Activated CD8-positive, alpha-beta memory T cell treated with anti-CD3 and anti-CD28 coated beads for 4 hours (primary cell): ENCODE data around the gene KRT84.

Experiments used
- DNase-seq, 2 donors: peaks; one replicate each; pipeline ENCODE4 v3.0.0-alpha.2; 2020; ENCODE audit warnings: low read depth in 2 of 2

Gene KRT84

GRCh38 chr12:52383331-52383730 is 2.1 kb downstream of the KRT84 start:
- DNase-seq, result no peak

DNA sequence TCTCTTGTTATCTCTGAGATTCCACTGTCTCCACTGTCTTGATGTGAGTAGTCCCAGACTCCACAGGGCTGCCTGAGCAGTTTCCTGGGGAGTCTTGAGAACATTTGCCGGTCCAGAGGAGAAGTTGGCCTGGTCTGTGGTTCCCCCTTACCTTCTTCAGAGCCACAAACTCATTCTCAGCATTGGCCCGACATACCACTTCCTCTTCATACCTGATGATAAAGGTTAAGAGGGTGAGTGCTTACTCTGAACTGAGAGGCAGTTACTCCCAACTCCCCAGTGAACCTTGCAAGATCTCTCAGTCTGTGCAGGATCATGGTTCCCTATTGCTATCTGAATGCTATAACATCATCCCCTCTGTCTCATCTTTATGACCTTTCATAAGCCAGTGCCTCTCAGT is 2.6 kb downstream of the KRT84 start:
- no peak for DNase-seq

DNA sequence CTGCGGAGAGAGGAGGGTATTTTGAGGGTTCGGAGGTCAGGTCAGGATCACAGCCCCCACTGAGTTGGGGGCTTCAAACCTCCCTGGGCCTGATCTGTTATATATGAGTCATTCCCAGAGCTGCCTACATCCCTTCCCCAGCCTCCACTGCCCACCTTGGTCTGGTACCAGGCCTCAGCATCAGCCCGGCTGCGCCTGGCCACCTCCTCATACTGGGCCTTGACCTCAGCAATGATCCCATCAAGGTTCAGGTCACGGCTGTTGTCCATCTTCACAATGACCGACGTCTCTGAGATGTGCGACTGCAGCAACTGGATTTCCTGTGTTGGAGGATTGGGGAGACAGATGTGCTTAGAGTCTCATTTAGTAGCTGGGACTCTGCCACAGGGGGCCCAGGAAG is 4.2 kb downstream of the KRT84 start:
- DNase-seq, result no peak

DNA sequence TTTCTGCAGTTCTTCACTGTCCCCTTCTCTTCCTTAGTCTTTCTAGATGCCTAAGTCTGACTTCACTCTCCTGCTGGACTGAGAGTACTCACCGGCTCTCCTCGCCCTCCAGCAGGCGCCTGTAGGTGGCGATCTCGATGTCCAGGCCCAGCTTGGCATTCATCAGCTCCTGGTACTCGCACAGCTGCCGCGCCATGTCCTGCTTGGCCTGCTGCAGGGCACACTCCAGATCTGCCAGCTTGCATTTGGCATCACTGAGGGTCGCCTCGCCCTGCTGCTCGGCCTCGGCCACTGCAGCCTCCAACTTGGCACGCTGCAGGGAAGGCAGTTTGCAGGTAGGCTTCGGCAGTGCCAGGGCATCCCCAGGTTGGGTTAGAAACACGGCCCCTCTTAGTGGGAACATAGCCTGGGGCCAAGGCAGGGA is 5.2 kb downstream of the KRT84 start:
- no peak for DNase-seq

DNA sequence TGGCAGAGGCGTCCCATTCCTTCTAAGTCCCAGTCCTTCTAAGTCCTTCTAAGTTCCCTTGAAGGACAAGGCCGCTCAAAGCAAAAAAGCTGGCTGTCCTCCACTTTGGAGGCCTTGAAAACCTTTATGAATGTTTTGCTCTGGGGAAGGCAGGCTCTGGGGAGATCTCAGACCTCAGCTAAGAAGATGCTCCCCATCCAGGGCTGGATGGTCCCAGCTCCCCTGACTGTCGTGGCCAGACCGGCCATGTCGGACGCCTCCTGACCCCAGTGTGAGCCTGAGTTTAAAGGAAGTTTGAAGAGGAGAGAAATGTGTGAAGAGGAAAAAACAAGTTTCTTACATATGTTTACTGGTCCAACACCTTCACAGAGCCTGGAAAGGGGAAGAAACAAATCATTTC is 5.9 kb downstream of the KRT84 start:
- no peak for DNase-seq

- no peak for DNase-seq
Observed at GRCh38 chr12:52378091-52378490, 7.4 kb downstream of the KRT84 start.

- no peak for DNase-seq
Observed at GRCh38 chr12:52377266-52377665, 8.2 kb downstream of the KRT84 start.

- peak in 1 of 2 donors; percentile 8 for DNase-seq
Observed at GRCh38 chr12:52372216-52373154, 13.0 kb downstream of the KRT84 start.

- DNase-seq, result no peak
Observed at GRCh38 chr12:52371716-52372115, 13.7 kb downstream of the KRT84 start.

- DNase-seq, result no peak
Observed at GRCh38 chr12:52370926-52371608, 14.4 kb downstream of the KRT84 start.

DNA sequence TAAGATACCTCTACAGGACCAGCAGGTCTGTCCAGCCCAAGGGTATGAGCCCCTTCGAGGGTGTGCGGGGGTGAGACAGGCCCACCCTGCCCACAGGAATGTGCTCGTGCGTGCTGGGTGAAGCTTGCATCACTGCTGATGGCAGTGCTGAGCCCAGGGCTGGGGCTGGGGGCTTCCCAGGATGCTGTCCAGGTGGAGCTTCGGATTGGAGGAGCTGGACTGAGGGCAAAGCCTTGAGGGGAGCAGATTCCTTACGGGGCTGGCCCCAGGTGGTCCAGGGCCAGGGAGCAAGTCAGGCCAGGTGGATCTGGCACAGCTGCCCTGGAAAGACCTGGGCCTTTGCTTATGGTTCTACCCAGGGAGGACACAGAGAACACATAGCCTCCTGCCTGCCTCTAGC is 15.6 kb downstream of the KRT84 start:
- DNase-seq, result no peak

GRCh38 chr12:52369211-52369610 is 16.2 kb downstream of the KRT84 start:
- DNase-seq, result no peak

GRCh38 chr12:52368508-52368907 is 16.9 kb downstream of the KRT84 start:
- DNase-seq, result no peak

DNA sequence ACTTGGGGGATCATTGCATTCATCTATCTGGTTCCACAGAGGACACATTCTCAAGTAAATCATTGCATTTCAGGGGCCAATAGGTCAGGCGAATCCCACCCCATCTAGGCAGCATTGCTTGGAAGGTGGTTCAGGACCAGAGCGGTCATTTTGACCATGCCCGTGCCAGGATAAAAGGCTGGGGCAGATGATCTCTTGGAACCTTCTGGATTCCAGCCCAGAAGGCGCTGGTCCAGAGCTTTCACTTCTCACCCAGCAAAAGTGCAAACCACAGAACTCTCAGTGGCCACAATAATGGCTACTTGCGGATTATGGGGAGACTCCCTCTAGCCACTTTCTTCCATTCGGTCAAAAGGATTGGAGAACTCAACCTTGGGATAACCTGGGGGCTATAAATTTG is 17.6 kb downstream of the KRT84 start:
- DNase-seq, result no peak

DNA sequence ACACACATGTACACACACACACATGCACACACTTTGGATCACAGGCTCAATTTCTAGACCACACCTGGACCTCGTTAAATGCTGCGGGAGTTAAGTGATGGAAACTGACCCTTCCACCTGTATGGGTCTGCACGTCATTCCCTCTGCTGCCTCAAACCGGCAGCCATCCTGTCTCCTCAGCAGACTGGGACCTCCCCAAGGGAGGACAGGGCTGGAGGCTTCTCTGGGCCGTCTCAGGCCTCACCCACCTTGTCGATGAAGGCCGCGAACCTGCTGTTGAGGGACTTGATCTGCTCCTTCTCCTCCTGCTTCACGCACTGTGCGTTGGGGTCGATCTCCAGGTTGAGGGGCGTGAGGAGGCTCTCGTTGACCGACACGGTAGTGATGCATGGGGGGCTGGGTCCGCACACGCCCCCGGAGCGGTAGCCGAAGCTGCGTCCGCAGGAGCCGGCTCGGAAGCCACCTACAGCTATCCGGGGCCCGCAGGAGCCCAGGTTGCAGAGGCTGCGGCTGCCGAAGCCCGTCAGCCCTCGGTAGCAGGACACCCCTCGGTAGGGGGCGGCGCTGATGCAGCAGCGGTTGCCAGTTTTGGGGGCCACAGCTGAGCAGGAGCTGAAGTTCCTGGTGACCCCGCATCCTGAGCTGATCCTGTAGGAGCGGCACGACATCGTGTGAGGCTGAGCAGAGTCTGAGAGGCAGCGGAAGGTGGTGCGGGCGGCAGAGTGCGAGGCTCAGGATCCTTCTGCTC is 18.5 kb downstream of the KRT84 start, which contains the start of gene KRT85:
TSS of gene KRT85 (minus strand) at position 744 of the 748 bp plus-strand sequence. CDS start at position 668, 76 bp downstream.
- no peak for DNase-seq

DNA sequence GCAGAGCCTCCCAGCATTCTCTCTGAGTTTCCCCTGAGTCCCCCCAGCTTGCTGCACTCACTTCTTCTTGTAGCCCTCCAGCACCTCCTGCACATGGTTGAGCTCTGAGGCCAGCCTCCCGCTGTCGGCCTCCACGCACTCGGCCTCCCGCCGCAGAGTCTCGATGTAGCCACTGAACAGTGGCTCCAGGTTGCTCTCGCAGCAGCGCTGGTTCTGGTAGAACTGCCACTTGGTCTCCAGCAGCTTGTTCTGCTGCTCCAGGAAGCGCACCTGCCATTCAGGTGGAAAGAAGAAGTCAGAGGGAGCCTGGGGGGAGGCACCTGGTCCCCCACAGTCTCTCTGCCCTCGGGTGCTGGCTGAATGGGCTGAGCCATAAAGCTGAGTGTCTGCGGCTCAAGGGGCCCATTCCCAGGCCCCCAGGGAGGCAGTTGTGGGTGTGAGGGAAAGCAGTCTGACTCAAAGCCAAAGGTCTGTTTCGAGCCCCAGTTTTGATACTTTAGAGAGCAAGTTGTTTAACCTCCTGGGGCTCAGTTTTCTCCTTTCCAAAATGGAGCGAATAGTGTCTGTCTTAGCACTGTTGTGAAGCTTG is 20.5 kb downstream of the KRT84 start:
- DNase-seq, result no peak

- no peak for DNase-seq
Observed at GRCh38 chr12:52364061-52364460, 21.4 kb downstream of the KRT84 start.

- no peak for DNase-seq
Observed at GRCh38 chr12:52363111-52363679, 22.3 kb downstream of the KRT84 start.

GRCh38 chr12:52362118-52362726 is 23.2 kb downstream of the KRT84 start:
- no peak for DNase-seq

DNA sequence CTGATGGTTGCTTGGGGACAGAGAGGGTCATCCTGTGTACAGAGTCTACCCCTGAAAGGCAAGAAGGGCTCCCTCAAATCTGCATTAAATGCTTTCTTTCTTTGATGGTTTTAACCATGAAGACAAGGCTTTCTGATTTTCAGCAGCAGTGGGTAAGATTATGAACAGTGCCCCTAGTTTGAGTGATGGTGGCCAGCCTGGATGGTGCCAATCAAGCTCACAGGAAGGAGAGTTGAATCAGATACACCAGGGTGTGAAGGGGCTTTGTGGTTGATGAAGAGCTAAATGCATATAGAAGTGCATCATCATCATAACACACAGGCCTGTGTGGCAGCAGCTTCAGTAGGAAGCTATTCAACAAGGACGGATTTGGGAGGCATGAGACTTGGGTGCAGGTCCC is 23.9 kb downstream of the KRT84 start:
- no peak for DNase-seq

DNA sequence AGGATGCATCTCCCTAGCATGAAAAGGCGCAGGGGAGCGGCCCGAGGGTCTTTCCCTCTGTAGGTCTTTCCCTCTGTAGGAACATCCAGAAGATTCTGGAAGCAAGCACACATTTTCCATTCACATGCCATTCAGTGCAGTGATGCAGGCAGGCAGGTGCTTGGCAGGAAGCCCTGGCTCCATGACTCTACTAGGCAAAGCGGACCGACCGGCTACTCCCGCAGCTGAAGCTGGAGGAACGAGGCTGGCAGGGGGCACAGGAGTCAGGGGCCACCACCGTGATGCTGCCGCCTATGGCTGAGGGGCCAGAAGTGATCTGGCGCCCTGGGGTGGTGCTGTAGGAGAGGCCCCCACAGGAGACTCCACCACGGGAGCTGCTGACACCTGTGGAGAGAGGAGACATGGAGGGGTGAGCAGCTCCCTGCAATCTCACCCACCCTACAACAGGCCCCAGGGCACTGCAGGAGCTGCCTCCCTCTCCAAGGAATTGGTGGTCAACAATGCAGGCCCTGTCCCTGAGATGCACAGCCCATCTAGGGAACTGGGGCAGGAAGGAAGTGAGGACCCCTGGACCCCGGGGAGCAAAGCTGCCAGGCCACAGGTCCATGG is 24.7 kb downstream of the KRT84 start:
- DNase-seq, result no peak
